IPS-NIHi7 (cell line): ENCODE data around the gene THUMPD3.

ENCODE experiments used
- DNase-seq: peaks from one replicate; pipeline ENCODE4 v3.0.0; 2012; ENCODE audit warnings: mixed read lengths; ENCODE audit errors: extremely low spot score

Gene THUMPD3

GRCh38 chr3:9416139-9416780, 53.4 kb downstream of the THUMPD3 start:
- DNase-seq: no peak

GRCh38 chr3:9420850-9421549, 58.1 kb downstream of the THUMPD3 start:
- no peak for DNase-seq

GRCh38 chr3:9422712-9423424, 60.0 kb downstream of the THUMPD3 start:
- DNase-seq: peak; percentile 48

- no peak for DNase-seq
These were observed 65.6 kb downstream of the THUMPD3 start for GRCh38 chr3:9428411-9428810.

- DNase-seq: no peak
These were observed 67.9 kb downstream of the THUMPD3 start for GRCh38 chr3:9430733-9431132.

- DNase-seq: no peak
These were observed 71.0 kb downstream of the THUMPD3 start for GRCh38 chr3:9433627-9434521.

- no peak for DNase-seq
These were observed 72.5 kb downstream of the THUMPD3 start for GRCh38 chr3:9435316-9435715.
